Upper lobe of left lung (tissue), 6 donors: Measurements from ENCODE around the gene RBP4. TPM values are rescaled to one million over a fixed set of nuclear protein-coding genes. Genes with fewer than 3 reads are reported as not detected.

Experiments
- ATAC-seq, 2 donors: fragments of 200-7000 bp; cut with Tn5 transposase; one replicate each; pipeline ENCODE4 v1.9.1; 2022; ENCODE audit warnings: mild to moderate bottlenecking in 2 of 2, moderate library complexity in 2 of 2; ENCODE audit not compliant: low FRiP score in 2 of 2
- DNase-seq, 2 donors: peaks; one replicate each; pipeline ENCODE4 v3.0.0-alpha.2; 2019 to 2020
- H3K27ac ChIP-seq, 4 donors: fragments of 200-600 bp; sonication (generic); one replicate each; pipeline ENCODE4 v1.5.1; 2016 to 2019
- H3K27me3 ChIP-seq, 4 donors: fragments of 200-600 bp; sonication (generic); one replicate each; pipeline ENCODE4 v1.5.1; 2017 to 2019
- H3K36me3 ChIP-seq, 4 donors: fragments of 200-600 bp; sonication (generic); one replicate each; pipeline ENCODE4 v1.5.1; 2016 to 2019
- H3K4me1 ChIP-seq, 4 donors: fragments of 200-600 bp; sonication (generic); one replicate each; pipeline ENCODE4 v1.5.1; 2018 to 2019
- H3K4me3 ChIP-seq, 4 donors: fragments of 200-600 bp; sonication (generic); one replicate each; pipeline ENCODE4 v1.5.1; 2017 to 2019; ENCODE audit warnings: mild to moderate bottlenecking in 2 of 4, moderate library complexity in 1 of 4
- H3K9me3 ChIP-seq, 4 donors: fragments of 200-600 bp; sonication (generic); one replicate each; pipeline ENCODE4 v1.5.1; 2018 to 2019
- CTCF ChIP-seq, 6 experiments: fragments of 450-650 bp in 4 of 6; fragments of 200-600 bp in 2 of 6; sonication (generic) in 2 of 6; IDR thresholded peaks; one replicate each; pipeline ENCODE4 v1.5.1; 2016 to 2019; ENCODE audit warnings: antibody characterized with exemption in 6 of 6
- EP300 ChIP-seq, 4 donors: sonication (generic); formaldehyde crosslinking; IDR thresholded peaks; one replicate each; pipeline ENCODE4 v1.5.1; 2017; ENCODE audit warnings: antibody characterized with exemption in 4 of 4, control low read depth in 2 of 4
- POLR2A ChIP-seq, 4 donors: fragments of 450-650 bp; IDR thresholded peaks; one replicate each; pipeline ENCODE4 v1.5.1; 2016 to 2017; ENCODE audit warnings: antibody characterized with exemption in 4 of 4, mild to moderate bottlenecking in 2 of 4
- POLR2AphosphoS5 ChIP-seq, 2 donors: sonication (generic); formaldehyde crosslinking; IDR thresholded peaks; one replicate each; pipeline ENCODE4 v1.5.1; 2017; ENCODE audit warnings: antibody characterized with exemption in 2 of 2
- WGBS, 2 donors: methylation state at CpG; one replicate each; pipeline ENCODE4 v1.1.5; 2017 to 2018; 5-methylcytosine and 5-hydroxymethylcytosine counted together
- total RNA-seq, 6 donors: library from RNA; depleted of rRNA in 4 of 6; stranded (reverse); fragments of >200 nt in 4 of 6; gene quantifications; one replicate each; pipeline versions ENCODE4 v1.1.0 to v1.2.1, GENCODE V29; 2016 to 2021
- donor health status: DM: no; HTN: no; CAD: no; lungs with moderate emphysema.
- donor health status: DM: no; HTN: yes; CAD: no; lungs with severe emphysema.

RBP4 gene
- total RNA-seq, 6 donors from 2014 or later: 11.5 to 50.7 (median 28.3) TPM

- peaks cover 12 to 16% (median 15%) of the 10 kb centered on the region in 4 donors for H3K4me1 ChIP-seq
- TF ChIP-seq EP300 (IDR thresholded peaks at IDR 0.05) (no peak), CTCF (IDR thresholded peaks at IDR 0.05) (no peak), POLR2AphosphoS5 (IDR thresholded peaks at IDR 0.05) (no peak), POLR2A (IDR thresholded peaks at IDR 0.05) (no peak)
- ATAC-seq (no peak), DNase-seq (no peak)
- no peak overlapping the region for H3K4me3 ChIP-seq
- WGBS, 2 donors: 90 to 94% methylated on average over 2 of the region's 2 CpGs
- H3K27me3 ChIP-seq: peaks cover 0 to 18% (median 6%) of the 10 kb centered on the region in 4 donors
- no peaks in the 10 kb centered on the region for H3K36me3 ChIP-seq
- H3K9me3 ChIP-seq: no peaks in the 10 kb centered on the region
- no peak overlapping the region for H3K27ac ChIP-seq
Measured at GRCh38 chr10:93603023-93603422, 2.0 kb upstream of the RBP4 start.

DNA sequence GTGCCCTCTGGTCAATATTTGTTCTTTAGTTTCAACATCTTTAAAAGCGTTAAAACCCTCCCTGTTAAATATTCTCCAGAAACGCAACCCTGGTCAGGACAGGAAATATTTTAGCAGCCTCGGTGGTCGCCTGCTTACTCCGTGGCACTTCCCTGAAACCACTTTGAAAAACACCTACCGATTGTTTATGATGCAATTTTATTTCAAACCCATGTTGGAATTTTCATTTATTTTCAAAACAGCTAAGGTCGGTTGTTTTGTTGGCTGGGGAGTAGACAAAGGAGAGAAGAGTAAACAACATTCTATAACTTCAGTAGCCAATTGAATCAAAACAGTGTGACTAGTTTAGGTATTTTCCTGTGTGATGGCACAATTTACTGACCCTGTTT, 733 bp upstream of the RBP4 start:
- peaks cover 0 to 18% (median 6%) of the 10 kb centered on the region in 4 donors for H3K27me3 ChIP-seq
- WGBS, 2 donors: 6 to 12% methylated on average over 7 of the region's 7 CpGs

GRCh38 chr10:93600446-93601145, 439 bp downstream of the RBP4 start:
- TF ChIP-seq POLR2A (IDR thresholded peaks at IDR 0.05) (no peak), POLR2AphosphoS5 (IDR thresholded peaks at IDR 0.05) (no peak), CTCF (IDR thresholded peaks at IDR 0.05) (no peak), EP300 (IDR thresholded peaks at IDR 0.05) (no peak)
- ATAC-seq: peak in 1 of 2 donors; percentile 68
- no peaks in the 10 kb centered on the region for H3K9me3 ChIP-seq
- peak in 1 of 2 donors; percentile 85 for DNase-seq
- H3K4me3 ChIP-seq: peak overlapping the region in 3 of 4 donors; percentile 37 to 47 (median 45)
- no peak overlapping the region for H3K27ac ChIP-seq
- peaks cover 12 to 16% (median 15%) of the 10 kb centered on the region in 4 donors for H3K4me1 ChIP-seq
- WGBS, 2 donors: 22 to 31% methylated on average over 11 to 35 of the region's 60 CpGs
- H3K36me3 ChIP-seq: no peaks in the 10 kb centered on the region
- peaks cover 0 to 18% (median 6%) of the 10 kb centered on the region in 4 donors for H3K27me3 ChIP-seq

More for the DNA sequence above, 733 bp upstream of the RBP4 start:
- Histone ChIP-seq H3K4me1 (peaks cover 12 to 16% (median 15%) of the 10 kb centered on the region in 4 donors), H3K9me3 (no peaks in the 10 kb centered on the region), H3K27ac (no peak overlapping the region), H3K36me3 (no peaks in the 10 kb centered on the region), H3K4me3 (peak overlapping the region in 2 of 4 donors; percentile 45 to 47)
- ATAC-seq: no peak
- TF ChIP-seq CTCF (IDR thresholded peaks at IDR 0.05) (no peak), POLR2AphosphoS5 (IDR thresholded peaks at IDR 0.05) (no peak), EP300 (IDR thresholded peaks at IDR 0.05) (no peak), POLR2A (IDR thresholded peaks at IDR 0.05) (no peak)
- DNase-seq: no peak

DNA sequence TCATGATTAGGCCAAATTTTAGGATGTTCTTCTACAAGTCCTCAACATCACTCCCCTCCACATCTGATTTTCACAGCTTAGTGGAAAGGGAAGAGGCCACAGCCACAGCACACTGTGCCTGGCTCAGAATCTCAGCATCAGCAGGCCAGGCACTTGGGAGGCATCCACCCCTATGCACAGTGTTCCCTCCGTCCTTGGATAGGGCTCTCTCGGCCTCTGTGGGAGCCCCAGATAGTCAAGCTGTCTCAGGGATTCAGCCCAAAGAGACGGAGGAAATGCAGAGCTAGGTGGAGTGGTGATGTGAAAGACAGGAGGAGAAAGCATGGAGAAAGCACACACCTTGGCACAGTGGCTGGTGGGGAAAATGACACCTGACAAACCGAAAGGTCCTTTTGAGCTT, 1.3 kb downstream of the RBP4 start:
- H3K9me3 ChIP-seq: no peaks in the 10 kb centered on the region
- DNase-seq (no peak), ATAC-seq (no peak)
- no peak for TF ChIP-seq CTCF (IDR thresholded peaks at IDR 0.05)
- no peak for TF ChIP-seq POLR2AphosphoS5 (IDR thresholded peaks at IDR 0.05)
- TF ChIP-seq POLR2A (IDR thresholded peaks at IDR 0.05): no peak
- no peak for TF ChIP-seq EP300 (IDR thresholded peaks at IDR 0.05)
- H3K27ac ChIP-seq: no peak overlapping the region
- H3K27me3 ChIP-seq: peaks cover 0 to 18% (median 6%) of the 10 kb centered on the region in 4 donors
- H3K4me3 ChIP-seq: no peak overlapping the region
- H3K36me3 ChIP-seq: no peaks in the 10 kb centered on the region
- H3K4me1 ChIP-seq: peaks cover 12 to 16% (median 15%) of the 10 kb centered on the region in 4 donors
- WGBS, 2 donors: 92 to 95% methylated on average over 4 of the region's 4 CpGs
